OCI-M2 (cell line): ENCODE data around the gene ELK3.
"Not testable (repeated sequence)": the region's sequence is repeated elsewhere in the genome, so short reads cannot be mapped to it uniquely, and the experiment has no call there.

Experiments
- DNase-seq: peaks from one replicate; lab custom pipeline; 2025; ENCODE audit not compliant: unreplicated experiment; lab: John Stamatoyannopoulos, UW

ELK3 gene

DNA sequence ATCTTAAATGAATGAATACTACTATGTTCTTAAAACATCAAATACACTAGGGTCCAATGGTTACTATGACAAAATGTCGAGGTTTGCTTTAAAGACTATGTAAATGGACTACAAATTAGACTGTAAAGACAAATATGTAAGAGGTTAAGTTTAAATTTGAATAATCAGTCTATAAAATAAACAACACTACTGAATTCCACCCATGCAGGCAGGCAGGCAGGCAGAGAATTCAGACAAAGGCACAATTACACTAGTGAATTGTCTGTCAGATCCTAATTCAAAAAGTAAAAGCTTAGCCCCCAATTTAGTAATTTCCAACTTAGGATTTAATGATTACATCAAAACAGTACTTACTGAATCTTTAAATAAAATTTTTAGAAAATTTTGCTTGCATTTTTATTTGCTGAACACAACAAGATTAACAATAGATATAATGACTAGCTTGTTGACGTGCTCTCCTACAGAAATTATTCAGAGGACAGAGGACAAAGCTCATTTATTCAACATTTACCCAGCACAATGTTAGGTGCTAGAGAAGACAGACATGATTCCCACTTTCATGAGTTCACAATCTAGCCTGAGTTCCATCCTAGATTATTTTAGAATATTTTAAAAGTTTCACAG is 108.6 kb downstream of the ELK3 start:
- DNase-seq: no peak

DNA sequence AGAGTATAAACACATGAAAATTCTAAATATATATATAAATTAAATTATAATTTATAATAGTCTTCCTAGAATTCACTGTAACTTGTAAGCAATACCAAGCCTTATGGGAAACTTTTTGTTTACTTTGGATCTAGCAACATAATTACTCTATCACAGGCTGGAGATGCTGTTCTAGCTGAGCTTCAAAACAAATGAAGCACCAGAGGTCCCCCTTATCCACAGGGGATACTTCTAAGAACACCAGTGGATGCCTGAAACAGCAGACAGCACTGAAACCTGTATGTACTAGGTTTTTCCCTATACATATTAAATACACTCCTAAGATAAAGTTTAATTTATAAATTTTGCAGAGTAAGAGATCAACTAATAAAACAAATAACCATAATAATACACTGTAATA is 109.5 kb downstream of the ELK3 start:
- DNase-seq: no peak

DNA sequence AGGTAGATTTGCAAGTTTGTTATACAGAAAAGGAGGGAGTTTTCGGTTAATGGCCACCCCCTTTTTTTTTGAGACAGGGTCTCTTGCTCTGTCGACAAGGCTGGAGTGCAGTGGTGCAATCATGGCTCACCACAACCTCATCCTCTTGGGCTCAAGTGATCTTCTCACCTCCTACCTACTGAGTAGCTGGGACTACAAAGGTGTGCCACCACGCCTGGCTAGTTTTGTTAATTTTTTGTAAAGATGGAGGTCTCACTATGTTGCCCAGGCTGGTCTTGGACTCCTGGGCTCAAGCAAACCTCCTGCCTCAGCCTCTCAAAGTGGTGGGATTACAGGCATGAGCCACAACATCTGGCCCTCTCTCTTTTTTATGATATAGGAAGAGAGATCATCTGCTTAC is 111.5 kb downstream of the ELK3 start:
- DNase-seq: no peak

DNA sequence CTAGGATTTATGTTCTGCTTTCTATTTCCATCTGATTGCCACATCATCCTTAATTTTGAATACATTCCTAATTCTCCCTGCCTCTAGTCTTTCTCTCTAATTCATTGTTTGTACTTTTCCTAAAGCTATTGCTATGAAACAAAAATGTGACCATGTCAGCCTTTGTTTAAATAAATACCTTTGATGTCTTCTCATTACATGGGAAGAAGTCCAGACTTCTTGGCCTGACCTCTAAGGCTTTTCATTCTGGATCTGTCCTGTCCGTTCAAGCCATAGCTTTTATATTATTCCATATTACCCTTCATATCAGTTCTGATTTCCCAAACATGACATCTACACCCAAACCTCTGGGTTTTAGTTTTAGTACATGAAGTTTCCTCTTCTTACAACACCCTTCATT is 114.7 kb downstream of the ELK3 start:
- no peak for DNase-seq

DNA sequence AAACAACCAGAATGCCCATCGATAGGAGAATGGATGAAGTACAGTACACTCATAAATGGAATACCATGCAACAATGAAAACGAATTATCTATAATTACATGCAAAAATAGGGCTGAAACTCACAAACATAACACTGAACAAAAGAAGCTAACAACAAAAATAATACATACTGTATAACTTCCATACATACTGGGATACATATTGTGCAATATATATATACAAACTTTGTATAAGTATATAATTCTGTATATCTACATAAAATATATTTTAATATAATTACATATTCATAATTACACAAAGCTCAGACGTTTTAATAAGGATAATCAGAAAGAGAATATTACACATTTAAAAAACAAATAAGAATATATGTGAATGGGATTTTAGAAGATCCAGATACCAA is 115.9 kb downstream of the ELK3 start:
- DNase-seq: no peak

DNA sequence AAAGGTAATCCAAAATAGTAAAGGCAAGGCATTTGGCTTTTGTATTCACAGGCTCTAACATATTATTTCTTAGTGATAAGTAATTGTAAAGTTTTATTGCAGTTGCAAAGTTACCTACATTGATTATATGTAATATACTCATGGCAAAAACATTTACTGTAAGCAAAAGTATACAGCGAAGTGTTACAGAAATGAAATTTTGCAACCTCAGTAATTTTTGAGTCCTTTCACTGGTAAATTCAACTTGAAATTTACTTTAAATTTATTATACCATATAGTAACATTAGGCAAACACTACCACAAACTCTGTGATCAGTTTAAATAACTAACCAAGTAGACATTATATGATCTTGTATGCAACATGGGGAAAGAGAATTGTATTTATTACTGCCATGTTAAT is 117.0 kb downstream of the ELK3 start:
- DNase-seq: no peak

DNA sequence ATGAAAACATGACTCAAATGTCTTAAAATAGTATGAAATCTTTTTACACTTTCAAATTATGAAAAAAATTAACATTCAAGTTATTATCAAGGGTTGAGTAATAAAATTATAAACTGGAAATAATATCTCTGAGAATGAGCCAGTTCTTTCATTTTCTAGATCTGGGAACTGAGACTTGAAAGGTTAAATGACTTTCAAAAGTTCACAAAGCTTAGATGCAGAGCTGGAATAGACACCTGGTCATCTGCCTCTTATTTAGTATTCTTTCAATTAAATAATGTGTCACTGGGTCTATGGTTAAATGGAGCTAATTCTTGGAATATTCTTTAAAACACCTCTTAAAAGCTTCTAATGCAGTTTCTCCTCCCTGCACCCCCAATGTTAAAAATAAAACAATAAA is 119.4 kb downstream of the ELK3 start:
- DNase-seq: no peak

DNA sequence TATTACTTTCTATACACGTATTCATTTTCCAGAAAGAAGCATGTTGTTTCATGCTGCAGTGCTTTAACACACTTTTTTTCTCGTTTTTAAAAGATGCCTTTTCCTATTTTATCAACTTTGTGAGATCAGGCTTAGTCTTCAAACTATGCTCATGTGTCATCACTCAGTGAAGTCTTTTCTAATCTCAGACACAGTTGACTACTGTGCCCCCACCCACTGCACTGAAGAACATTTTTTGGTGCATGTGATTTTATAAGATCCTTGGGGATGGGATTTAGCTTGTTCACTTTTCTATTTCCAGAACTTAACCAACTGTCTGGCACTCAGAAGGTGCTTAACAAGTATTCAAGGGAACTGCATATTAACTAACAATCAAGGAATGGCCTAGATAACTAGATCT is 120.5 kb downstream of the ELK3 start:
- DNase-seq: no peak

DNA sequence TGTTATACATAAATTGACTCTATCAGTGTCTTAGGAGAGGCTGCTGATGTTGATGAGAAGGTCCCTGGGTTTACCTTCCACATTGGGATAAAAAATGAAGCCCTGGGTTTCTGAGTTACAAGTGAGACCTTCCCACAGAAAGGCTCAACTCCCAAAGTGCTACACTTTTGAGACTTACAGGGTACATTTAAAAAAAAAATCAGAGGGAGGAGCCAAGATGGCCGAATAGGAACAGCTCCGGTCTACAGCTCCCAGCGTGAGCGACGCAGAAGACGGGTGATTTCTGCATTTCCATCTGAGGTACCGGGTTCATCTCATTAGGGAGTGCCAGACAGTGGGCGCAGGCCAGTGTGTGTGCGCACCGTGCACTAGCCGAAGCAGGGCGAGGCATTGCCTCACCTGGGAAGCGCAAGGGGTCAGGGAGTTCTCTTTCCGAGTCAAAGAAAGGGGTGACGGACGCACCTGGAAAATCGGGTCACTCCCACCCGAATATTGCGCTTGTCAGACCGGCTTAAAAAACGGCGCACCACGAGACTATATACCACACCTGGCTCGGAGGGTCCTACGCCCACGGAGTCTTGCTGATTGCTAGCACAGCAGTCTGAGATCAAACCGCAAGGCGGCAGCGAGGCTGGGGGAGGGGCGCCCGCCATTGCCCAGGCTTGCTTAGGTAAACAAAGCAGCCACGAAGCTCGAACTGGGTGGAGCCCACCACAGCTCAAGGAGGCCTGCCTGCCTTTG is 121.7 kb downstream of the ELK3 start:
- DNase-seq: not testable (repeated sequence)

DNA sequence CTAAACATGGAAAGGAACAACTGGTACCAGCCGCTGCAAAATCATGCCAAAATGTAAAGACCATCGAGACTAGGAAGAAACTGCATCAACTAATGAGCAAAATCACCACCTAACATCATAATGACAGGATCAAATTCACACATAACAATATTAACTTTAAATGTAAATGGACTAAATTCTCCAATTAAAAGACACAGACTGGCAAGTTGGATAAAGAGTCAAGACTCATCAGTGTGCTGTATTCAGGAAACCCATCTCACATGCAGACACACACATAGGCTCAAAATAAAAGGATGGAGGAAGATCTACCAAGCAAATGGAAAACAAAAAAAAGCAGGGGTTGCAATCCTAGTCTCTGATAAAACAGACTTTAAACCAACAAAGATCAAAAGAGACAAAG is 123.6 kb downstream of the ELK3 start:
- not testable (repeated sequence) for DNase-seq
